ENCODE measurements around the gene FBXO41. TPM values are rescaled to one million over a fixed set of nuclear protein-coding genes. Genes with fewer than 3 reads are reported as not detected.

The FBXO41 gene
- total RNA-seq, 1 donor from 2014 or later, result 10.1 TPM

- Histone ChIP-seq H3K27me3 (ENCODE audit: insufficient read depth, low read length) (peaks cover 34% of the 10 kb centered on the region), H3K9ac (ENCODE audit: low read length) (no peak overlapping the region), H3K4me2 (ENCODE audit: low read length) (peak overlapping the region; percentile 74), H4K20me1 (ENCODE audit: insufficient read depth, low read length) (peaks cover 38% of the 10 kb centered on the region), H3K36me3 (ENCODE audit: insufficient read depth, low read length) (no peaks in the 10 kb centered on the region), H2AFZ (ENCODE audit: low read depth, low read length) (peak overlapping the region; percentile 52), H3K9me3 (ENCODE audit: insufficient read depth, low read depth, low read length) (no peaks in the 10 kb centered on the region), H3K27ac (ENCODE audit: low read depth, low read length) (no peak overlapping the region), H3K79me2 (ENCODE audit: insufficient read depth, low read length) (no peaks in the 10 kb centered on the region), H3K4me3 (ENCODE audit: insufficient read depth, low read depth, low read length) (no peak overlapping the region), H3K4me1 (ENCODE audit: insufficient read depth, low read length) (peaks cover 5% of the 10 kb centered on the region)
- Mint-ChIP-seq H3K36me3 (ENCODE audit: low read depth, unreplicated experiment) (peaks cover 19% of the 10 kb centered on the region), H3K27me3 (ENCODE audit: low read depth, unreplicated experiment) (peaks cover 39% of the 10 kb centered on the region), H3K4me3 (ENCODE audit: unreplicated experiment) (no peak overlapping the region), H3K27ac (ENCODE audit: unreplicated experiment) (no peak overlapping the region), H3K9me3 (ENCODE audit: unreplicated experiment) (peaks cover 4% of the 10 kb centered on the region), H3K4me1 (ENCODE audit: low read depth, unreplicated experiment) (peaks cover 14% of the 10 kb centered on the region)
- DNase-seq (ENCODE audit: low read depth), result no peak
- TF ChIP-seq EZH2 (IDR thresholded peaks at IDR 0.05; ENCODE audit: insufficient read depth, low read length), result peak; percentile 94
- no peak for TF ChIP-seq CTCF (IDR thresholded peaks at IDR 0.05; ENCODE audit: insufficient read depth, low read depth, low read length)
- no peak for FAIRE-seq
Measured at GRCh38 chr2:73268830-73269685, 15.2 kb downstream of the FBXO41 start.

GRCh38 chr2:73268366-73268829 lies 15.9 kb downstream of the FBXO41 start:
- Histone ChIP-seq H3K9ac (ENCODE audit: low read length) (no peak overlapping the region), H3K27ac (ENCODE audit: low read depth, low read length) (no peak overlapping the region), H3K9me3 (ENCODE audit: insufficient read depth, low read depth, low read length) (no peaks in the 10 kb centered on the region), H3K4me3 (ENCODE audit: insufficient read depth, low read depth, low read length) (no peak overlapping the region), H3K4me1 (ENCODE audit: insufficient read depth, low read length) (peaks cover 5% of the 10 kb centered on the region), H3K79me2 (ENCODE audit: insufficient read depth, low read length) (no peaks in the 10 kb centered on the region), H4K20me1 (ENCODE audit: insufficient read depth, low read length) (peaks cover 38% of the 10 kb centered on the region), H3K4me2 (ENCODE audit: low read length) (peak overlapping the region; percentile 74), H3K36me3 (ENCODE audit: insufficient read depth, low read length) (no peaks in the 10 kb centered on the region), H2AFZ (ENCODE audit: low read depth, low read length) (peak overlapping the region; percentile 52), H3K27me3 (ENCODE audit: insufficient read depth, low read length) (peaks cover 34% of the 10 kb centered on the region)
- DNase-seq (ENCODE audit: low read depth) (no peak), FAIRE-seq (no peak)
- Mint-ChIP-seq H3K27ac (ENCODE audit: unreplicated experiment) (no peak overlapping the region), H3K4me1 (ENCODE audit: low read depth, unreplicated experiment) (peaks cover 14% of the 10 kb centered on the region), H3K27me3 (ENCODE audit: low read depth, unreplicated experiment) (peaks cover 39% of the 10 kb centered on the region), H3K36me3 (ENCODE audit: low read depth, unreplicated experiment) (peaks cover 16% of the 10 kb centered on the region), H3K9me3 (ENCODE audit: unreplicated experiment) (peaks cover 4% of the 10 kb centered on the region), H3K4me3 (ENCODE audit: unreplicated experiment) (peak overlapping the region; percentile 43)
- TF ChIP-seq CTCF (IDR thresholded peaks at IDR 0.05; ENCODE audit: insufficient read depth, low read depth, low read length) (no peak), EZH2 (IDR thresholded peaks at IDR 0.05; ENCODE audit: insufficient read depth, low read length) (no peak)

- peaks cover 14% of the 10 kb centered on the region for H3K4me1 Mint-ChIP-seq (ENCODE audit: low read depth, unreplicated experiment)
- H3K36me3 Mint-ChIP-seq (ENCODE audit: low read depth, unreplicated experiment), result peaks cover 16% of the 10 kb centered on the region
- Histone ChIP-seq H3K4me2 (ENCODE audit: low read length) (no peak overlapping the region), H3K9me3 (ENCODE audit: insufficient read depth, low read depth, low read length) (no peaks in the 10 kb centered on the region), H3K4me1 (ENCODE audit: insufficient read depth, low read length) (peaks cover 5% of the 10 kb centered on the region), H3K27ac (ENCODE audit: low read depth, low read length) (no peak overlapping the region), H2AFZ (ENCODE audit: low read depth, low read length) (no peak overlapping the region), H4K20me1 (ENCODE audit: insufficient read depth, low read length) (peaks cover 33% of the 10 kb centered on the region), H3K36me3 (ENCODE audit: insufficient read depth, low read length) (no peaks in the 10 kb centered on the region), H3K27me3 (ENCODE audit: insufficient read depth, low read length) (peaks cover 34% of the 10 kb centered on the region), H3K9ac (ENCODE audit: low read length) (no peak overlapping the region), H3K79me2 (ENCODE audit: insufficient read depth, low read length) (no peaks in the 10 kb centered on the region), H3K4me3 (ENCODE audit: insufficient read depth, low read depth, low read length) (no peak overlapping the region)
- H3K9me3 Mint-ChIP-seq (ENCODE audit: unreplicated experiment), result peaks cover 4% of the 10 kb centered on the region
- no peak for FAIRE-seq
- no peak overlapping the region for H3K4me3 Mint-ChIP-seq (ENCODE audit: unreplicated experiment)
- no peak for TF ChIP-seq CTCF (IDR thresholded peaks at IDR 0.05; ENCODE audit: insufficient read depth, low read depth, low read length)
- no peak for TF ChIP-seq EZH2 (IDR thresholded peaks at IDR 0.05; ENCODE audit: insufficient read depth, low read length)
- H3K27ac Mint-ChIP-seq (ENCODE audit: unreplicated experiment), result no peak overlapping the region
- H3K27me3 Mint-ChIP-seq (ENCODE audit: low read depth, unreplicated experiment), result peaks cover 39% of the 10 kb centered on the region
- no peak for DNase-seq (ENCODE audit: low read depth)
Measured at GRCh38 chr2:73267008-73267407, 17.3 kb downstream of the FBXO41 start.

All from astrocyte (in vitro differentiated cells and primary cell).